Measurements from ENCODE around the gene UBE2QL1. TPM values are rescaled to one million over a fixed set of nuclear protein-coding genes. Genes with fewer than 3 reads are reported as not detected.

Gene UBE2QL1
- total RNA-seq, 6 donors from 2014 or later: 0.09 to 0.10 TPM; not detected in 4

DNA sequence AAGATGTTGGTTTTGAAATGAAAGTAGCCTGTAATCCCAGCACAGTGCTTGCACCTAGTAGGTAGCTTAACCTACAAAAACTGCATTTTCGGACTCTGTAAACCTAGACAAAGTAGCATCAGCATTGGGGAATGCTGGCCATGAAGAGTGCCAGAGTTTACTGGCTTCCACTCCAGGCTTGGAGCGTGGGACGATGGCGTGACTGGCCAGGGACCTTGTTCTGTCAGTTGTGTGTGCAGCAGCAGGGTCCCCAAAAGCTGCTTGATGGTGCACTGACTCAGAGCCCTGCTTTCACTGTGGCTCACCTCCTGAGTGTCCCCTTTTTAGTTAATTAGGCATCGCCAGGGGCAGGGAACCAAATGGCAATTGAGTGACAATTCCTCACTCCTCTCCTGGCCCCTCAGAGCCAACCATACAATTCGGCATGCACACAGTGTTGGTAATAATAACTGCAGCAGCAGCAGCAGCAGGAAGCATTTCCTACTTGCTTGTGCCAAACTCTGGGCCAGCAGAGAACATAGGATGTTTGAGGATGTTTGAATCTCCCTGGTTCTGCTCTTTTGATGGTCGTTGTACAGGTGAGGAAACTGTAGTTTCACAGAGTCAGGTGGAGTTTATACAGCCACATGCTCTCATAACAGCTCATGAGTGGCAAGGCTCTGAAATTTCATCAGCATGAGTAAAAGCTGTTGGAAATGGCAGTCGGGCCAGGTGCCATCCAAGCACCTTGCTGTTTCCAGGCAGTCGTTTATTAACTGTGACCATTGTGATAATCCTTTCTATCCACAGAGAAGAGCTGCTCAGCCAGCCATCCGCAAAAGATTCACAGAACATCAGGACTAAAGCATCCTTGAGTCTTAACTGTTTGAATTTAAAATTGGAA lies 4.2 kb downstream of the UBE2QL1 start:
- H3K9me3 ChIP-seq: no peaks in the 10 kb centered on the region
- H3K27me3 ChIP-seq: peaks cover 0 to 19% (median 7%) of the 10 kb centered on the region in 4 donors
- TF ChIP-seq POLR2A (IDR thresholded peaks at IDR 0.05): no peak
- TF ChIP-seq, protein P1, sequence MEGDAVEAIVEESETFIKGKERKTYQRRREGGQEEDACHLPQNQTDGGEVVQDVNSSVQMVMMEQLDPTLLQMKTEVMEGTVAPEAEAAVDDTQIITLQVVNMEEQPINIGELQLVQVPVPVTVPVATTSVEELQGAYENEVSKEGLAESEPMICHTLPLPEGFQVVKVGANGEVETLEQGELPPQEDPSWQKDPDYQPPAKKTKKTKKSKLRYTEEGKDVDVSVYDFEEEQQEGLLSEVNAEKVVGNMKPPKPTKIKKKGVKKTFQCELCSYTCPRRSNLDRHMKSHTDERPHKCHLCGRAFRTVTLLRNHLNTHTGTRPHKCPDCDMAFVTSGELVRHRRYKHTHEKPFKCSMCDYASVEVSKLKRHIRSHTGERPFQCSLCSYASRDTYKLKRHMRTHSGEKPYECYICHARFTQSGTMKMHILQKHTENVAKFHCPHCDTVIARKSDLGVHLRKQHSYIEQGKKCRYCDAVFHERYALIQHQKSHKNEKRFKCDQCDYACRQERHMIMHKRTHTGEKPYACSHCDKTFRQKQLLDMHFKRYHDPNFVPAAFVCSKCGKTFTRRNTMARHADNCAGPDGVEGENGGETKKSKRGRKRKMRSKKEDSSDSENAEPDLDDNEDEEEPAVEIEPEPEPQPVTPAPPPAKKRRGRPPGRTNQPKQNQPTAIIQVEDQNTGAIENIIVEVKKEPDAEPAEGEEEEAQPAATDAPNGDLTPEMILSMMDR (IDR thresholded peaks at IDR 0.05): no peak
- TF ChIP-seq EP300 (IDR thresholded peaks at IDR 0.05): no peak
- no peak for TF ChIP-seq POLR2AphosphoS5 (IDR thresholded peaks at IDR 0.05)
- H3K4me1 ChIP-seq: peaks cover 5 to 8% (median 6%) of the 10 kb centered on the region in 4 donors
- no peaks in the 10 kb centered on the region for H3K36me3 ChIP-seq
- no peak overlapping the region for H3K27ac ChIP-seq
- DNase-seq (no peak), ATAC-seq (ENCODE audit: low FRiP score in 2 of 2) (no peak)
- no peak overlapping the region for H3K4me3 ChIP-seq
- WGBS, 2 donors: 67 to 70% methylated on average over 7 to 10 of the region's 10 CpGs

DNA sequence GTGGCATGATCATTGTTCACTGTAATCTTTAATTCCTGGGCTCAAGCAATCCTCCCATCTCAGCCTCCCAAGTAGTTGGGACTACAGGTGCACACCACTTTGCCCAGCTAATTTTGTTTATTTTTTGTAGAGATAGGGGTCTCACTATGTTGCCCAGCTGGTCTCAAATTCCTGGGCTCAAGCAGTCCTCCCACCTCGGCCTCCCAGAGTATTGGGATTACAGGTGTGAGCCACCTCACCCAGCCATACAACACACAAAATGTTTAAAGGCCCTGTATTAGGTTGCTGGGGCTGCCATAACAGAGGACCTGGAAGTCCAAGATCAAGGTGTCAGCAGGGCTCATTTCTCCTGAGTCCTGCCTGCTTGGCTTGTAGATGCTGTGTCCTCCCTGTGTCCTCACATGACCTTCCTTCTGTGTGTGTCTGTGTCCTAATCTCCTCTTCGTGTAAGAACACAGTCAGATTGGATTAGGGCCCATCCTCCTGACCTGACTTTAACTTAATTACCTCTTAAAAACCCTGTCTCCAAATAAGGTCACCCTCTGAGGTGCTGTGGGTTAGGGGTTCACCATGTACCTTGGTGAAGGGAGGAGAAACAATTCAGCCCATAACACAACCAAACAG lies 5.4 kb downstream of the UBE2QL1 start:
- H3K4me1 ChIP-seq: peaks cover 2 to 3% (median 2%) of the 10 kb centered on the region in 4 donors
- no peak overlapping the region for H3K4me3 ChIP-seq
- ATAC-seq (ENCODE audit: low FRiP score in 2 of 2): no peak
- TF ChIP-seq, protein P1 (IDR thresholded peaks at IDR 0.05): no peak
- TF ChIP-seq POLR2A (IDR thresholded peaks at IDR 0.05) (no peak), EP300 (IDR thresholded peaks at IDR 0.05) (no peak), POLR2AphosphoS5 (IDR thresholded peaks at IDR 0.05) (no peak)
- WGBS, 2 donors: 56 to 57% methylated on average over 2 of the region's 2 CpGs
- no peaks in the 10 kb centered on the region for H3K9me3 ChIP-seq
- no peak for DNase-seq
- H3K36me3 ChIP-seq: no peaks in the 10 kb centered on the region
- no peak overlapping the region for H3K27ac ChIP-seq
- peaks cover 0 to 16% (median 5%) of the 10 kb centered on the region in 4 donors for H3K27me3 ChIP-seq

DNA sequence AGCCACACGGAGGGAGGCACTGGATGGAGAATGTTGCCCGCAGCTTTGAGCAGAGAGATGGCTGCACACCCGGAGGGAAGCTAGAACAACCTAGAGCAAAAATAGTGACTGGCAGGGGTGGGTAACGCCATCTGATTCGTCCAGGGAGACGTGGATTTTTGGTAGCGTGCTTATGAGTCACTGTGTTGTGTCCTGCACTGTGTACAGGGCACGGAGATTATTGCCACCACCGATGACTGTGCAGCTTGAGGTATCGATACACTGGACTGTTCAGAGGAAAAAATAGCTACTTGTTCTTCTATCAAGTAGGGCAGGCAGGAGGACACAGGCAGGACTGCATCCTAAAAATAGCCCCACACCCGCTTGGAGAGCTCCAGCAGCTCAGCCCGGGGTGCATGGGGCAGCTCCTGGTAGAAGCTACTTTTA lies 6.0 kb downstream of the UBE2QL1 start:
- no peaks in the 10 kb centered on the region for H3K9me3 ChIP-seq
- TF ChIP-seq POLR2A (IDR thresholded peaks at IDR 0.05) (no peak), POLR2AphosphoS5 (IDR thresholded peaks at IDR 0.05) (no peak), EP300 (IDR thresholded peaks at IDR 0.05) (no peak)
- TF ChIP-seq, protein P1 (IDR thresholded peaks at IDR 0.05): no peak
- no peak overlapping the region for H3K4me3 ChIP-seq
- DNase-seq (no peak), ATAC-seq (ENCODE audit: low FRiP score in 2 of 2) (no peak)
- no peaks in the 10 kb centered on the region for H3K4me1 ChIP-seq
- peaks cover 0 to 10% (median 2%) of the 10 kb centered on the region in 4 donors for H3K27me3 ChIP-seq
- WGBS, 2 donors: 72 to 87% methylated on average over 12 of the region's 12 CpGs
- no peaks in the 10 kb centered on the region for H3K36me3 ChIP-seq
- H3K27ac ChIP-seq: no peak overlapping the region

DNA sequence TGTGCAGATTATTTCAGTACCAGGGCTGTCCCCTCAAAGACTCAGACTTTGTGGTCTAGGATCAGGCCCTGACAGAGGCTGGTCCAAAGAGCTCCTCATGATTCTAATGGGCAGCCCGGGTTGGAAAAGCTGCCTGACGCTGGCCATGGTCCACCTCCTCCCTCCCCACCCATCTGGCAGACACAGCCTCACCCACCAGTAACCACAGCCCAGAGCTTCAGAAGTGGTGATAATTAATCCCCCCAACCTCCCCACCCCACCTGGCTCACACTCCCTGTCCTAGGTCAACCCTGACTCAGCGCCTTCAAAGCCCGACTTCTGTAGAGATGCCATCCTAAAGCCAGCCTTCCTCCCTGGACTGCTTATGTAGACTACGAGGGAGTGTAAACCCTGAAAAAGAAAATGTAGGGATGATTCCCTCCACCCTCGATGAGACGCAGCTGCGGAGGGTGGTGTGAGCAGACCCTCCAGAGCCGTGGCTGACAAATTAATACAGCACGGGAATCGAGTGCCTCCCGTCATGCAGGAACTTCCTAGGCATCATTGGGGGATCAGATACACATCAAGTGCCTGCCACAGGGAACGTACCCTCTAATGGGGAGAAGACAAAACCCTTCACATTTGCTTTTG lies 7.0 kb downstream of the UBE2QL1 start:
- no peak for ATAC-seq (ENCODE audit: low FRiP score in 2 of 2)
- H3K27me3 ChIP-seq: peaks cover 0 to 3% (median under 1%) of the 10 kb centered on the region in 4 donors
- 84 to 85% methylated on average over 11 to 13 of the region's 13 CpGs for WGBS, 2 donors
- no peaks in the 10 kb centered on the region for H3K4me1 ChIP-seq
- TF ChIP-seq EP300 (IDR thresholded peaks at IDR 0.05) (no peak), POLR2AphosphoS5 (IDR thresholded peaks at IDR 0.05) (no peak), POLR2A (IDR thresholded peaks at IDR 0.05) (no peak)
- TF ChIP-seq, protein P1 (IDR thresholded peaks at IDR 0.05): no peak
- no peak overlapping the region for H3K4me3 ChIP-seq
- H3K36me3 ChIP-seq: no peaks in the 10 kb centered on the region
- no peak for DNase-seq
- H3K27ac ChIP-seq: no peak overlapping the region
- no peaks in the 10 kb centered on the region for H3K9me3 ChIP-seq
